GM12801 (cell line): ENCODE measurements around the gene SETD2.

ENCODE experiments used
- TF ChIP-seq, protein P1 (sequence below): IDR thresholded peaks from one replicate; pipeline ENCODE4 v1.5.1; 2011; ENCODE audit warnings: control low read depth; ENCODE audit not compliant: insufficient read length; ENCODE audit errors: extremely low read depth

The SETD2 gene

DNA sequence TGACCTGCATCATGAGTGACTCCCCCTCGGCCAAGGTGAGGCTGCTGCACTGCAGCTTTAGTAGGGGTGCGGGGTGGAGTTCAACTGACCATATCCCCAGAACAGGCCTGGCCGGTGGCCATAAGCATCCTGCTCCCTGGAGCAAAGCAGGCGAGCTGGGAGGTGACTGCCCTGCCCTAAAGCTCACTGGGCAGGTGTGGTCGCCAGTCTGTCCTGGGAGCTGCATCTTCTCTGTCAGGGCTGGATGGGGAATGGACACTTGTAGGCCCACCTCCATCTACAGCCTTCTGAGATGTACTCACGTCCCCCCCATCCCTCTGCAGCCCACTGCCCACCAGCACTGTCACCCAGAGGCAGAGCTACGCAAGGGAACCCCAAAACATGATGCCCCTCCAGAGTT lies 169.9 kb downstream of the SETD2 start:
- TF ChIP-seq, protein P1, sequence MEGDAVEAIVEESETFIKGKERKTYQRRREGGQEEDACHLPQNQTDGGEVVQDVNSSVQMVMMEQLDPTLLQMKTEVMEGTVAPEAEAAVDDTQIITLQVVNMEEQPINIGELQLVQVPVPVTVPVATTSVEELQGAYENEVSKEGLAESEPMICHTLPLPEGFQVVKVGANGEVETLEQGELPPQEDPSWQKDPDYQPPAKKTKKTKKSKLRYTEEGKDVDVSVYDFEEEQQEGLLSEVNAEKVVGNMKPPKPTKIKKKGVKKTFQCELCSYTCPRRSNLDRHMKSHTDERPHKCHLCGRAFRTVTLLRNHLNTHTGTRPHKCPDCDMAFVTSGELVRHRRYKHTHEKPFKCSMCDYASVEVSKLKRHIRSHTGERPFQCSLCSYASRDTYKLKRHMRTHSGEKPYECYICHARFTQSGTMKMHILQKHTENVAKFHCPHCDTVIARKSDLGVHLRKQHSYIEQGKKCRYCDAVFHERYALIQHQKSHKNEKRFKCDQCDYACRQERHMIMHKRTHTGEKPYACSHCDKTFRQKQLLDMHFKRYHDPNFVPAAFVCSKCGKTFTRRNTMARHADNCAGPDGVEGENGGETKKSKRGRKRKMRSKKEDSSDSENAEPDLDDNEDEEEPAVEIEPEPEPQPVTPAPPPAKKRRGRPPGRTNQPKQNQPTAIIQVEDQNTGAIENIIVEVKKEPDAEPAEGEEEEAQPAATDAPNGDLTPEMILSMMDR = no peak

DNA sequence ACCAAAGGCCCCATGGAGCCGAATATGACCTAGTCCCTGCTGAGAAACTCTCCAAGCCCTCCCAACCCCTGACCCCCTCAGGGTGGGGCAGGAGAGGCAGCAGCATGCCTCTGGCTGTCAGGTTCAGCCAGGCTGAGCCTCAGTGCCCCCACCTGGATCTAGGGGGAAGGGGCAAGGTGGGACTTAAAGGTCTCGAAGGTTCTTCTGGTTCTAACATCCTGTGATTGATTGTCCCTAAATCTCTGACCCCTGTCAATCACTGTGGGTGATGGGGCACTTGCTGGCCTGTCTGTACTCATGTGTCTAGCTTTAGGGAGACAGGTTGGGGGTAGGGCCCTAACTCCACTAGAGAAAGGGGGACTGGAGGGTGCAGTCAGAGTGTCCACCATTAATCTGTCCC lies 170.6 kb downstream of the SETD2 start:
- TF ChIP-seq, protein P1 = no peak

DNA sequence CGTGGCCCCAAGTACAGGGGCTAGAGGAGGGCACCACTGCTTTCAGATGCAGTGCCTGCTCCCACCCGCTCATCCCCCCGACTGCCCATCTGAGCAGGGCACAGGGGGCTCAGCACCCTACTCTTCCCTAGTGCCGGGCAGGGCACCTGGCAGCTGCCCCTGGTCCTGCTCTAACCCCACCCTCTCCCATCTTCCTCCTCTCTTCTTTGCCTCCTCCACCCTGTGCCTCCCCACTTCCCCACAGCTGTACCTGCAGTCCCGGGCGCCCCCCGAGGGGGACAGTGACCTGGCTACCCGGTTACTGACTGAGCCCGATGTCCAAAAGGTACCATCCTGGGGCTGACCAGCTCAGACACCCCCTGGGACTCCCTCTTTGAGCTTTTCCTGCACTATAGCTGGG lies 171.7 kb downstream of the SETD2 start:
- TF ChIP-seq, protein P1 = no peak

DNA sequence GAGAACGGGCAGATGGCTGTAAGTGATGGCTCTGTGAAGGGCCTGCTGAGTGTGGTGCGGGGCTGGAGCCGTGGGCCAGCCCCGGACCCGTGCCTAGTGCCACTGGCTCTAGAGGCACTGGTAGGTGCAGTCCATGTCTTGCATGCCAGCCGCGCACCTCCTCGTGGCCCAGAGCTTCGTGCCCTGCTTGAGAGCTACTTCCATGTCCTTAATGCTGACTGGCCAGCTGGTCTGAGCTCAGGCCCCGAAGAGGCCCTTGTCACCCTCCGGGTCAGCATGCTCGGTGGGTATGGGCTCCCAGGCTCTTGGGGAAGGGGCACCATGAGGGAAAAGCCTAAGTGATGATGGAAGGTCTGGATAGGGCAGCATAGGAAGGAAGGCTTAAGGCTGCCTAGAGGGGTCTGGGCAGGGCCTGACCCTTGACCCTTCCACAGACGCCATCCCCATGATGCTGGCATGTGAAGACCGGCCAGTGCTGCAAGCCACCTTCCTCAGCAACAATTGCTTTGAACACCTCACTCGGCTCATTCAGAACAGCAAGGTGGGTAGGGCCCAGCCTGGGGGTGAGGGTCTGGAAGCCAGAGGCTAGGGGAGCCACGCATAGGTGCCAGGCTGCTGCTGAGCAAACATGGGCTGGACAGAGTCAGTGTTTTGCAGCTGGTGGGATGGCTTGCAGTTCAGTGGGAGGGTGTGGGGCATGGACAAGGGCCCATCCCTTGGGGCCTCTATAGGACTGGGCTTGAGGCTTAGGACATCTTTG lies 172.3 kb downstream of the SETD2 start:
- TF ChIP-seq, protein P1 = no peak

DNA sequence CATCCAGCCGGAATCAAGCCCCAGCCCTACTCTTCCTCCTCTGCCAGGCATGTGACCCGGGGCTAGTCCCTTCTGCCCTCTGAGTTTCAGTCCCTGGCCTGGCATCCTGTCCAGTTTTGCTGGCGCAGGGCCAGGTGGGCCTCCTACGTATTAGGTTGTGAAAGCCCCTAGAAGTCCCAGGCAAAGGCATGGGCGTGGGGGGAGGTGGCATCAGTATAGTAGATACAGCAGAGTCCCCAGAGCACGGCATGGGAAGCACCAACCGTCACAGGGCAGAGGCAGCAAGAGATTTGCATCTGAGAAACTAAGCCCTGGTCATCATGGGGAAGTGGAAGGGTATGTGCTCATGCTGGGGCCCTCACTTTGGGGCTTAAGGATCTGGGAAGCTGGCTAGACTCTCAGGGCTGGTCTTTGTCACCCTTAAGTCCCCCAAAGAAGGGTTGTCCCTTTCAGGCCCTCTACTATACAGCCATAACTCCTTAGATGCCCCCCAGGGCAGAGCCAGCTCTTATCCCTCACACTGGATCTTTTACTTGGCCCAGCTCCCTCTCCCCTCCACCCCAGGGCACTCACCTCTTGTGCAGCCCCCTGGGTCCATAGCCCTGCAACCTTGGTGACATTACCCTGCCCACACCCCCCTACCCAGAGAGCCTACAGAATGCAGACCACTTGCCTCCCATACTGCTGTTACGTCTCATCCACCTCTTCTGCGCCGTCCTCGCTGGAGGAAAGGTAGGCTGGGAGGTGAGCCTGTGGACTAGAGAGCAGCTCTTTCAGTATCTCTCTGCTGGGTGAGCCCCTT lies 173.1 kb downstream of the SETD2 start:
- TF ChIP-seq, protein P1 = no peak

DNA sequence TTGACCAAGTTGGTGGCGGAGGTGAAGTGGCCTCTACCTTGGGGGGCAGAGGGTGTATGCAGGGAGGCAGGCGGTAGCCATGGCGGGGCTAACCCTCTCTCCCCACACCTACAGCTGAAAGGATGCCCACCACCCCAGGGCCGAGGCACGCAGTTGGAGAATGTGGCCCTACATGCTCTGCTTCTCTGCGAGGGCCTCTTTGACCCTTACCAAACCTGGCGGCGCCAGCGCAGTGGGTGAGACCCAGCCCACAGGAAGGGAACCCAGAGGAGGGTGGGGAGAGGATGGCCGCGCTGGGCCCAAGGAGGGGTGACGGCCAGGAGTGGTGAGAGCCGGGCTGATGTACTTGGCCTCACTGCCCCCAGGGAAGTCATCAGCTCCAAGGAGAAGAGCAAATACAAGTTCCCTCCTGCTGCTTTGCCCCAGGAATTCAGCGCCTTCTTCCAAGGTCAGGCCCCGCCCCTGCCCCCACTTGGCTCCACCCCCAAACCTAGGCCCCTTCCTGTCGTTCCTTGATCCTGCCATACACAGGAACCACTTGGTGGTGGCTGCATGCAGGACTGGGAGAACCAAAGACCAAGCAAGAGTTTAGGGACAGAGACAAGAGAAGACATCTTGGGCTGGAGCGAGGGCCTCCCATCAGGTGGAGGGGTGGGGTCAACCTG lies 174.6 kb downstream of the SETD2 start:
- TF ChIP-seq, protein P1 = no peak

DNA sequence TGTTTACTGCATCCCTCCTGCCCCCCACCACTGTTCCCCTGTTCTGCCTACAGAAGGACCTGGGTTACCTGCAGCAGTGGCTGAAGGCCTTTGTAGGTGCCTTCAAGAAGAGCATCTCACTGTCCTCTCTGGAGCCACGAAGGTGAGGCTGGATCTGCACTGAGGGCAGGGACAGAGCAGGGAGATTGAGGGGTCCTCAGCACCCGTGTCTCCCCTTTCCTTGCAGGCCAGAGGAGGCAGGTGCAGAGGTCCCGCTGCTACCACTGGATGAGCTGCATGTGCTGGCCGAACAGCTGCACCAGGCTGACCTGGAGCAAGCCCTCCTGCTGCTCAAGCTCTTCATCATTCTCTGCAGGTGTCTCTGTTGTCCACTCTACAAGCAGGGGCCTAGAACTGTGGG lies 175.3 kb downstream of the SETD2 start:
- TF ChIP-seq, protein P1 = no peak
